ENCODE measurements around the gene MTF2. TPM values are rescaled to one million over a fixed set of nuclear protein-coding genes. Genes with fewer than 3 reads are reported as not detected.

MTF2 gene
- total and polyA plus RNA-seq, 9 of the 15 experiments (the other 6 are each of a cell fraction or from before 2014, with no cell fraction given) = 29.3 to 124 (median 57.7) TPM

- Histone ChIP-seq H3K36me3 (ENCODE audit: control insufficient read depth, insufficient read depth, low read length) (peaks cover 56% of the 10 kb centered on the region), H4K20me1 (replicated peaks; ENCODE audit: control insufficient read depth, insufficient read depth, low read length) (0 out of 2 replicates have a peak, but pooled peaks cover 3% of the 10 kb centered on the region), H3K9me1 (ENCODE audit: control insufficient read depth, insufficient read depth, low read length) (no peaks in the 10 kb centered on the region), H2AFZ (ENCODE audit: low read depth, low read length) (no peak overlapping the region), H3K4me2 (ENCODE audit: insufficient read depth, low read length) (no peak overlapping the region), H3K27me3 (ENCODE audit: control insufficient read depth in 2 of 2, insufficient read depth in 2 of 2, low read length in 2 of 2) (no peaks in the 10 kb centered on the region), H3K9ac (ENCODE audit: insufficient read depth in 1 of 2, low read depth in 2 of 2, low read length in 2 of 2) (no peak overlapping the region), H3K27ac (ENCODE audit: extremely low read depth, low read depth, low read length) (no peak overlapping the region), H3K9me3 (replicated peaks; ENCODE audit: control insufficient read depth, insufficient read depth, low read depth, low read length) (no peaks in the 10 kb centered on the region), H3K79me2 (ENCODE audit: control insufficient read depth, insufficient read depth, low read length) (no peaks in the 10 kb centered on the region; the same call in 2 of the 3 replicates), H3K4me3 (no peak overlapping the region), H3K4me1 (replicated peaks in 1 of 2; ENCODE audit: control insufficient read depth in 2 of 2, insufficient read depth in 2 of 2, low read length in 2 of 2) (no peaks in the 10 kb centered on the region)
- in situ Hi-C loops (cut with MboI) = no loop called here
- 98% methylated on average over 4 of the region's 4 CpGs for WGBS (ENCODE audit: insufficient coverage, low coverage, missing lambda C conversion rate)
- FAIRE-seq (no peak), DNase-seq (ENCODE audit: extremely low read depth in 1 of 4, low spot score in 3 of 4) (no peak), ATAC-seq (no peak)
- no peak for TF ChIP-seq HOMEZ (CRISPR knock-in tag; IDR thresholded peaks at IDR 0.05)
- TF ChIP-seq ZC3H11A (IDR thresholded peaks at IDR 0.05; ENCODE audit: low read depth, low read length) = no peak
- TF ChIP-seq CXXC5 (CRISPR knock-in tag; IDR thresholded peaks at IDR 0.05) = no peak
- TF ChIP-seq CGGBP1 (CRISPR knock-in tag; IDR thresholded peaks at IDR 0.05) = no peak
- no peak for TF ChIP-seq ETS2 (tag; IDR thresholded peaks at IDR 0.05; ENCODE audit: borderline replicate concordance, poor library complexity, severe bottlenecking)
- TF ChIP-seq NR0B1 (IDR thresholded peaks at IDR 0.05; ENCODE audit: partially characterized antibody) = no peak
- TF ChIP-seq SMARCA4 (IDR thresholded peaks at IDR 0.05) = no peak
- TF ChIP-seq, protein P1, sequence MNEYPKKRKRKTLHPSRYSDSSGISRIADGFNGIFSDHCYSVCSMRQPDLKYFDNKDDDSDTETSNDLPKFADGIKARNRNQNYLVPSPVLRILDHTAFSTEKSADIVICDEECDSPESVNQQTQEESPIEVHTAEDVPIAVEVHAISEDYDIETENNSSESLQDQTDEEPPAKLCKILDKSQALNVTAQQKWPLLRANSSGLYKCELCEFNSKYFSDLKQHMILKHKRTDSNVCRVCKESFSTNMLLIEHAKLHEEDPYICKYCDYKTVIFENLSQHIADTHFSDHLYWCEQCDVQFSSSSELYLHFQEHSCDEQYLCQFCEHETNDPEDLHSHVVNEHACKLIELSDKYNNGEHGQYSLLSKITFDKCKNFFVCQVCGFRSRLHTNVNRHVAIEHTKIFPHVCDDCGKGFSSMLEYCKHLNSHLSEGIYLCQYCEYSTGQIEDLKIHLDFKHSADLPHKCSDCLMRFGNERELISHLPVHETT (CRISPR knock-in tag; conservative IDR thresholded peaks at IDR 0.05 in 1 of 2, IDR thresholded peaks at IDR 0.05 in 1 of 2) = no peak
- no peak for TF ChIP-seq KAT8 (IDR thresholded peaks at IDR 0.05; ENCODE audit: low read depth)
- TF ChIP-seq CCNT2 (IDR thresholded peaks at IDR 0.05; ENCODE audit: borderline replicate concordance, extremely low read depth, insufficient read length, low read depth, low read length) = no peak
- no peak for TF ChIP-seq FOXP1 (CRISPR knock-in tag; IDR thresholded peaks at IDR 0.05)
- TF ChIP-seq HDAC6 (IDR thresholded peaks at IDR 0.05; ENCODE audit: low read depth, low read length) = no peak
- TF ChIP-seq NFXL1 (CRISPR knock-in tag; IDR thresholded peaks at IDR 0.05) = no peak
- TF ChIP-seq LEF1 (IDR thresholded peaks at IDR 0.05) = no peak
- no peak for TF ChIP-seq KLF13 (tag; IDR thresholded peaks at IDR 0.05; ENCODE audit: borderline replicate concordance, low read depth)
- no peak for TF ChIP-seq ZNF384 (IDR thresholded peaks at IDR 0.05; ENCODE audit: low read depth, low read length)
- POLR2A ChIA-PET = interaction anchor here (1.6 kb wide), 1 partner anchor 12 kb away, joined by 5 read pairs; no protein-coding TSS in a partner anchor
- intact Hi-C loops (cut with micrococcal nuclease) = no loop called here
- CTCF ChIA-PET (ENCODE audit: low intra/inter-chr PET ratio) = no interaction called here
- no TSS peak for BruUV-seq (replicated peaks)
These were observed 64.7 kb downstream of the MTF2 start for GRCh38 chr1:93143769-93144168.

Data from K562 (cell line).